ENCODE results near the gene CCDC33. TPM values are rescaled to one million over a fixed set of nuclear protein-coding genes. Genes with fewer than 3 reads are reported as not detected.

The CCDC33 gene
- total RNA-seq, 1 experiment from 2014 or later: 0.77 TPM

DNA sequence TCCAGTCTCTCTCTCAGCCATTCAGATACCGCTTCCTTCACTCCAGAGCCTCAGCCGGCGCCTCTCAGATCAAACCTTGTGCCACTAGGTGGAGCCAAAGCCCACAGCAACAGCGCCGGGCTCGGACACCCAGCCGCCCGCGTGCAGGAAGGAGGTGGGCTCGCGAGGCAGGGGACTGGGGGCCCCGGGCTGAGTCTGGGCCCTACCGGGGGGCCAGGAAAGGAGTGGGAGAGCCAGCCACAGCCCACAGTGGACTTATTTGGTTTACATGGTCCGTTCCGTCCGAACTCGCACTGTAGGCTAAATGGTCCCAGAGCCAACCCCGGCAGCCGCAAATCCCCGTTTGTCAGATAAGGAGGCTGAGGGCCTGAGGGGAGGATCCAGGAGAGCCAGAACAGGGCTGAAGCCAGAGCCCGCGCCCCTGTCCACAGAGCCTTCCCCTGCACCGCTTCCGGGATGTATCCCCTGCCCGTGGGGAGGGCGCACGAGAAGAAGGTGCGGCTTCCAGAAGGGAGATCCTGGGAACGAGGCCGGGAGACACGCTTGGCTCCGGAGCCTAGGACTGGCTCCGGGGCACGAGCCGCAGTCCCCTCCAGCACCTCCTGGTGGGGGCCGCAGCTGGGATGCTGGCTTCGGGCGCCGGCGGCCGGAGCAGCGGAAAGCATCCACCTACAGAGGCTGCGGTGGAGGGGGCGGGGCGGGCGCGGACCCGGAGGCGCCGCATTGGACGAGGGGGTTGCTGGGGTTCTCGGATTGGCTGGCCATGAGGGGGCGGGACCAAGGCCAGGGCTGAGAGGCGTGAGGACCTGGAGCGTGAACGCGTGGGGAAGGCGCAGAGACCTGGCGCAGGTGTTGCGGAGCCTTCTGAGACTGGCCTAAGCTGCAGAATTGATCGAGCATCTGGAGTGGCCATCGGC is 137.9 kb downstream of the CCDC33 start:
- BruUV-seq (replicated peaks): no TSS peak

DNA sequence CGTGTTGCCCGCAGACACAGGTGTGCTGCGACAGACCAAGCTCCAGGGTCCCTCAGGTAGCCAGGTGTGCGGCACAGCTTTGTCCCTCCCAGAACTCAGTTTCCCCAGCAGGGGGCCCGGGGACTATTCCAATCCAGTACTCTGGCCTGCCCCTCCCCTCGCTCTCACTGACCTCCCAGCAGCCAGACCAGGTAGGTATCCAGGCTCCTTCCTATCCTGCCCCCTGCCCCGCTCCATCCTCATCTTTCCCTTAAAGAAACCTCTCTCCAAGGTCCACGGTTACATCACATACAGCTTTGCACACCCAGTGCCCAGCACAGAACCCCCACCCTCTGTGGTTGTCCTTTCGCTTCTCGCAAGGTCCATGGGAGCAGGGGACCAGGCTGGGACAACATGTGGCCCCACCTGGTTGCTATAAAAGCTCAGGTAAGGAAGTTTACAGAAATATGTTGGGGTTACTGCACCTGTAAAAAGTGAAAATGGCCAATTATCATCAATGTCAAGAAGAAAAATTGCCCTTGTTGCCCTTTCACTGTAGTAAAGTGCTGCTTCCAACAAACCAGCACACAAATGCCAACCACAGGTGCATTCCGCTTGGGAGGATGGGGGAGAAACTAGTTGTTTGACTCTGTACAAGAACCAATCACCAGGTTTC is 138.6 kb downstream of the CCDC33 start:
- TF ChIP-seq CTCF (conservative IDR thresholded peaks at IDR 0.05; ENCODE audit: low read depth, low read length) (no peak), EZH2 (IDR thresholded peaks at IDR 0.05; ENCODE audit: low read length, unreplicated experiment) (no peak), EZH2phosphoT487 (IDR thresholded peaks at IDR 0.05; ENCODE audit: borderline replicate concordance, low read length) (no peak)
- Histone ChIP-seq H3K9me3 (ENCODE audit: low read length) (no peaks in the 10 kb centered on the region), H3K27ac (ENCODE audit: low read length) (no peak overlapping the region), H3K4me1 (ENCODE audit: insufficient read depth, low read length) (peaks cover 14% of the 10 kb centered on the region), H2AFZ (ENCODE audit: low read length) (peak overlapping the region; percentile 97), H3K4me2 (ENCODE audit: low read length) (peak overlapping the region; percentile 100), H3K4me3 (ENCODE audit: low read length) (peak overlapping the region; percentile 85), H4K20me1 (ENCODE audit: low read length) (no peaks in the 10 kb centered on the region), H3K27me3 (ENCODE audit: low read length) (peaks cover 11% of the 10 kb centered on the region), H3F3A (ENCODE audit: low read length, unreplicated experiment) (no peaks in the 10 kb centered on the region), H3K36me3 (ENCODE audit: low read depth, low read length) (no peaks in the 10 kb centered on the region), H3K9ac (ENCODE audit: low read length) (no peak overlapping the region), H3K9me2 (replicated peaks; ENCODE audit: low read length) (no peaks in the 10 kb centered on the region), H3K79me2 (ENCODE audit: low read length) (no peaks in the 10 kb centered on the region)
- peak; percentile 7 for ATAC-seq
- POLR2A ChIA-PET (ENCODE audit: unreplicated experiment): no interaction called here
- CTCF ChIA-PET: interaction anchor here (0.6 kb wide), 1 partner anchor 148 kb away, joined by 4 read pairs; no protein-coding TSS in a partner anchor
- DNase-seq: no peak
- intact Hi-C loops (cut with micrococcal nuclease): loop anchor here (1.0 to 5.0 kb wide), 4 partner anchors 64 to 258 kb away; partner anchors contain the start of genes CLK3 and UBL7
- no TSS peak for BruUV-seq (replicated peaks)

More for the DNA sequence above, 137.9 kb downstream of the CCDC33 start:
- peak; percentile 91 for TF ChIP-seq CTCF (conservative IDR thresholded peaks at IDR 0.05; ENCODE audit: low read depth, low read length)
- TF ChIP-seq EZH2 (IDR thresholded peaks at IDR 0.05; ENCODE audit: low read length, unreplicated experiment): no peak
- peak overlapping the region; percentile 18; the same call in 1 of the 2 replicates for H3K9ac ChIP-seq (ENCODE audit: low read length)
- no peaks in the 10 kb centered on the region for H3K9me3 ChIP-seq (ENCODE audit: low read length)
- H3F3A ChIP-seq (ENCODE audit: low read length, unreplicated experiment): no peaks in the 10 kb centered on the region
- POLR2A ChIA-PET (ENCODE audit: unreplicated experiment): no interaction called here
- intact Hi-C loops (cut with micrococcal nuclease): loop anchor here (1.0 to 5.0 kb wide), 3 partner anchors 64 to 258 kb away; partner anchors contain the start of gene CLK3
- peak; percentile 89 for DNase-seq
- no peaks in the 10 kb centered on the region for H3K9me2 ChIP-seq (replicated peaks; ENCODE audit: low read length)
- no peaks in the 10 kb centered on the region for H3K79me2 ChIP-seq (ENCODE audit: low read length)
- peaks cover 11% of the 10 kb centered on the region for H3K4me1 ChIP-seq (ENCODE audit: insufficient read depth, low read length)
- no peak overlapping the region for H3K27ac ChIP-seq (ENCODE audit: low read length)
- ATAC-seq: peak; percentile 94
- no peaks in the 10 kb centered on the region for H4K20me1 ChIP-seq (ENCODE audit: low read length)
- peaks cover 11% of the 10 kb centered on the region for H3K27me3 ChIP-seq (ENCODE audit: low read length)
- peak overlapping the region; percentile 100 for H3K4me2 ChIP-seq (ENCODE audit: low read length)
- peak overlapping the region; percentile 97 for H2AFZ ChIP-seq (ENCODE audit: low read length)
- H3K36me3 ChIP-seq (ENCODE audit: low read depth, low read length): no peaks in the 10 kb centered on the region
- CTCF ChIA-PET: interaction anchor here (0.6 to 0.7 kb wide), 2 partner anchors 148 to 245 kb away, joined by 3 to 4 read pairs; no protein-coding TSS in a partner anchor
- H3K4me3 ChIP-seq (ENCODE audit: low read length): peak overlapping the region; percentile 85

All from PC-3 (cell line).